ENCODE measurements around the gene RTP3. TPM values are rescaled to one million over a fixed set of nuclear protein-coding genes. Genes with fewer than 3 reads are reported as not detected.

Gene RTP3
- total RNA-seq, 3 donors from 2014 or later (not counting 1 experiment from before 2014, with no cell fraction given), result not detected

DNA sequence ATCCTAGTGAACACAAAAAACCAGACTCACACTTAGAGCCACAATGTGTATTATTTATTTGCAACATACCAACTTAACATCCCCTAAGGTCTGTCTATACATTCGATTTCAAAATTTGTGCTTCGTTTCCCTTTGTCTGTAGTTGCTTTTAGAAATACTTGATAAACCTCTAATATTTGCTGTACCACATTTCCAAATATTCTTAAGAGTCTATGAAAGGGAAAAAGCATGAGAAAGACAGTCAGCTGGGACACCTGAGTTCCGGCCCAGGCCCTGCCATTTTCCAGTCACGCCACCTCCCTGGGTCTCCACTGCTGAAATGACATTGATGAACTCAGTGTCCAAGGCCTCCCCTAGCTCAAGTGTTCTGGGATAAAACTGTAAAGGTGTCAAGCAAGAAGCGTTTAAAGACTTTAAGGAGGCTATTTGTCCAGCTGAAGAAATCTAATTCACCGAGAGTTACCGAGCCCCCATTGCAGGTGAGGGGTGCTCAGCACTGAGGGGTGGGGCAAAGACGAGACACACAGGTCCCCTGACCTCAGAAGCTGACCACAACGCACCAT is 41.7 kb downstream of the RTP3 start:
- Mint-ChIP-seq H3K27me3 (ENCODE audit: low read depth in 2 of 2) (peaks cover 19 to 20% of the 10 kb centered on the region in 2 donors), H3K27ac (peak overlapping the region; percentile 90 to 94), H3K4me1 (peaks cover 21 to 24% of the 10 kb centered on the region in 2 donors), H3K4me3 (peak overlapping the region; percentile 93), H3K9me3 (no peaks in the 10 kb centered on the region), H3K36me3 (no peaks in the 10 kb centered on the region)
- intact Hi-C loops (cut with micrococcal nuclease), result loop anchor here (2.0 kb wide), 1 partner anchor 51 kb away; no protein-coding TSS in a partner anchor
- Histone ChIP-seq H3K36me3 (ENCODE audit: control insufficient read depth, insufficient read depth, low read length) (no peaks in the 10 kb centered on the region), H3K4me1 (ENCODE audit: control insufficient read depth, insufficient read depth, low read length) (peaks cover 23% of the 10 kb centered on the region), H3K9me3 (ENCODE audit: control insufficient read depth, insufficient read depth, low read length) (no peaks in the 10 kb centered on the region), H3K27me3 (ENCODE audit: control insufficient read depth, insufficient read depth, low read length) (peaks cover 3% of the 10 kb centered on the region), H3K27ac (ENCODE audit: low read length) (peak overlapping the region; percentile 78), H3K4me3 (ENCODE audit: low read length) (peak overlapping the region; percentile 8)
- ATAC-seq, result no peak
- TF ChIP-seq, protein P1, sequence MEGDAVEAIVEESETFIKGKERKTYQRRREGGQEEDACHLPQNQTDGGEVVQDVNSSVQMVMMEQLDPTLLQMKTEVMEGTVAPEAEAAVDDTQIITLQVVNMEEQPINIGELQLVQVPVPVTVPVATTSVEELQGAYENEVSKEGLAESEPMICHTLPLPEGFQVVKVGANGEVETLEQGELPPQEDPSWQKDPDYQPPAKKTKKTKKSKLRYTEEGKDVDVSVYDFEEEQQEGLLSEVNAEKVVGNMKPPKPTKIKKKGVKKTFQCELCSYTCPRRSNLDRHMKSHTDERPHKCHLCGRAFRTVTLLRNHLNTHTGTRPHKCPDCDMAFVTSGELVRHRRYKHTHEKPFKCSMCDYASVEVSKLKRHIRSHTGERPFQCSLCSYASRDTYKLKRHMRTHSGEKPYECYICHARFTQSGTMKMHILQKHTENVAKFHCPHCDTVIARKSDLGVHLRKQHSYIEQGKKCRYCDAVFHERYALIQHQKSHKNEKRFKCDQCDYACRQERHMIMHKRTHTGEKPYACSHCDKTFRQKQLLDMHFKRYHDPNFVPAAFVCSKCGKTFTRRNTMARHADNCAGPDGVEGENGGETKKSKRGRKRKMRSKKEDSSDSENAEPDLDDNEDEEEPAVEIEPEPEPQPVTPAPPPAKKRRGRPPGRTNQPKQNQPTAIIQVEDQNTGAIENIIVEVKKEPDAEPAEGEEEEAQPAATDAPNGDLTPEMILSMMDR (IDR thresholded peaks at IDR 0.05), result no peak
- DNase-seq, result no peak
- WGBS (ENCODE audit: insufficient coverage), result 81% methylated on average over 7 of the region's 9 CpGs

DNA sequence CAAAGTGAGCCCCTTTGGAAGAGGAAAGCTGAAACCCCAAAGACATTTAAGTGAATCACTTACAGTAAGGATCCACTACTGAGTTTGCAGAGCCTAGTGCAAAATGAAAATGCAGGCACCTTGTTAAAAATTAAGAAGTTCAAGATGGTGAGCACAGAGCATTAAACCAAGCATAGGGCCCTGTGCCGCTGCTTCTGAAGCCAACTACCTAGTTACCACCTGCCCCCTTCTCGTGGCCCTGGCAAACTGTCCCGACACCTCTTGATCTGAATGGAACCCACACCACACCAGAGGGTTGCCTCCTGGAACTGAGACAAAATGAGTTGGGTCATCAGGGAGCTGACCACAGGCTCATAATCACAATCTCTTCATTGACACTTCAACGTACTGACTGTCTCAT is 42.8 kb downstream of the RTP3 start:
- Histone ChIP-seq H3K4me3 (ENCODE audit: low read length) (no peak overlapping the region), H3K9me3 (ENCODE audit: control insufficient read depth, insufficient read depth, low read length) (no peaks in the 10 kb centered on the region), H3K4me1 (ENCODE audit: control insufficient read depth, insufficient read depth, low read length) (peaks cover 23% of the 10 kb centered on the region), H3K27me3 (ENCODE audit: control insufficient read depth, insufficient read depth, low read length) (no peaks in the 10 kb centered on the region), H3K36me3 (ENCODE audit: control insufficient read depth, insufficient read depth, low read length) (no peaks in the 10 kb centered on the region), H3K27ac (ENCODE audit: low read length) (no peak overlapping the region)
- H3K4me1 Mint-ChIP-seq, result peaks cover 21 to 24% of the 10 kb centered on the region in 2 donors
- DNase-seq, result no peak
- H3K36me3 Mint-ChIP-seq, result no peaks in the 10 kb centered on the region
- ATAC-seq, result no peak
- no peak overlapping the region for H3K27ac Mint-ChIP-seq
- peaks cover 12 to 14% of the 10 kb centered on the region in 2 donors for H3K27me3 Mint-ChIP-seq (ENCODE audit: low read depth in 2 of 2)
- TF ChIP-seq, protein P1 (IDR thresholded peaks at IDR 0.05), result no peak
- H3K4me3 Mint-ChIP-seq, result no peak overlapping the region
- no peaks in the 10 kb centered on the region for H3K9me3 Mint-ChIP-seq
- WGBS (ENCODE audit: insufficient coverage), result 92% methylated on average over 4 of the region's 4 CpGs
- intact Hi-C loops (cut with micrococcal nuclease), result no loop called here

DNA sequence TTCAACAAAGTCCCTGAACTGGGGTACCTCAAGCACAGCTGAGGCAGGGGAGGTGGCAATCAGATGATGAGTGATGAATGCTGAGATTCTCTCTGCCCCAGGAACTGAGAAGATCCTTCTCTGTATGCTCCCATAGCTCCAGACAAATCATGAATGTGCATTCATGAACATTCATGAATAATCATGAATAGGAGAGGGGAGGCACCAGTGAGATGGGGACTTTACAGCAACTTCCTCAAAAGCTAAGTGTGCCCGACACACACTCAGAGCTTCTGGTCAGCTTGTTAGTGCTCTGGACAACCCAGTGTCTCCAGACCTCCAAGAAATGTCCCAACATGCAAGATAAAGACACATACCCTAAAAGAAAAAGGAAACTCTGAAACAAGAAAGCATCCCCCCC is 44.1 kb downstream of the RTP3 start:
- H3K36me3 ChIP-seq (ENCODE audit: control insufficient read depth, insufficient read depth, low read length), result no peaks in the 10 kb centered on the region
- H3K4me1 ChIP-seq (ENCODE audit: control insufficient read depth, insufficient read depth, low read length), result peaks cover 23% of the 10 kb centered on the region
- H3K9me3 ChIP-seq (ENCODE audit: control insufficient read depth, insufficient read depth, low read length), result no peaks in the 10 kb centered on the region
- Mint-ChIP-seq H3K9me3 (no peaks in the 10 kb centered on the region), H3K27me3 (ENCODE audit: low read depth in 2 of 2) (peaks cover 5 to 7% of the 10 kb centered on the region in 2 donors), H3K4me3 (no peak overlapping the region), H3K27ac (no peak overlapping the region), H3K4me1 (peaks cover 21 to 24% of the 10 kb centered on the region in 2 donors), H3K36me3 (no peaks in the 10 kb centered on the region)
- H3K4me3 ChIP-seq (ENCODE audit: low read length), result no peak overlapping the region
- no peak overlapping the region for H3K27ac ChIP-seq (ENCODE audit: low read length)
- ATAC-seq, result no peak
- TF ChIP-seq, protein P1 (IDR thresholded peaks at IDR 0.05), result no peak
- intact Hi-C loops (cut with micrococcal nuclease), result no loop called here
- 75% methylated on average over 1 of the region's 1 CpG for WGBS (ENCODE audit: insufficient coverage)
- H3K27me3 ChIP-seq (ENCODE audit: control insufficient read depth, insufficient read depth, low read length), result no peaks in the 10 kb centered on the region
- no peak for DNase-seq

DNA sequence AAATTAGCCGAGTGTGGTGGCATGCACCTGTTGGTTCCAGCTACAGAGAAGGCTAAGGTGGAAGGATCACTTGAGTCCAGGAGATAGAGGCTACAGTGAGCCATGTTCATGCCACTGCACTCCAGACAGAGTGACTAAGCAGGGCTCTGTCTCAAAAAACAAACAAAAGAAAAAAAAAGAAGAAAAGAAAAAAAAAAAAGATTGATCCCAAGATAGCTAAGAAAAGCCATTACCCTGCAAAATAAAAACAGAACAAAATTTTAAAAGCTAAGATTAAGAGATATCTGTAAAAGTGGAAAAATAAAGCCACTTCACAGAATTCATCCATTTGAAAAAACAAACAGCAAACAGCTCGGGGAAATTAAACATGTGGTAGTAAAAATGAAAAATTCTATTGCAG is 44.6 kb downstream of the RTP3 start:
- Histone ChIP-seq H3K36me3 (ENCODE audit: control insufficient read depth, insufficient read depth, low read length) (no peaks in the 10 kb centered on the region), H3K27ac (ENCODE audit: low read length) (no peak overlapping the region), H3K4me1 (ENCODE audit: control insufficient read depth, insufficient read depth, low read length) (peaks cover 23% of the 10 kb centered on the region), H3K27me3 (ENCODE audit: control insufficient read depth, insufficient read depth, low read length) (no peaks in the 10 kb centered on the region), H3K4me3 (ENCODE audit: low read length) (no peak overlapping the region), H3K9me3 (ENCODE audit: control insufficient read depth, insufficient read depth, low read length) (no peaks in the 10 kb centered on the region)
- no peaks in the 10 kb centered on the region for H3K36me3 Mint-ChIP-seq
- TF ChIP-seq, protein P1 (IDR thresholded peaks at IDR 0.05), result no peak
- no peaks in the 10 kb centered on the region for H3K9me3 Mint-ChIP-seq
- no peak overlapping the region for H3K27ac Mint-ChIP-seq
- intact Hi-C loops (cut with micrococcal nuclease), result no loop called here
- H3K4me1 Mint-ChIP-seq, result peaks cover 21 to 24% of the 10 kb centered on the region in 2 donors
- H3K27me3 Mint-ChIP-seq (ENCODE audit: low read depth in 2 of 2), result peaks cover 8 to 9% of the 10 kb centered on the region in 2 donors
- DNase-seq, result no peak
- no peak for ATAC-seq
- no peak overlapping the region for H3K4me3 Mint-ChIP-seq
- 55% methylated on average over 1 of the region's 2 CpGs for WGBS (ENCODE audit: insufficient coverage)
